ENCODE measurements around the gene DHRS2.
"Not testable (repeated sequence)": the region's sequence is repeated elsewhere in the genome, so short reads cannot be mapped to it uniquely, and the experiment has no call there.

DHRS2 gene

DNA sequence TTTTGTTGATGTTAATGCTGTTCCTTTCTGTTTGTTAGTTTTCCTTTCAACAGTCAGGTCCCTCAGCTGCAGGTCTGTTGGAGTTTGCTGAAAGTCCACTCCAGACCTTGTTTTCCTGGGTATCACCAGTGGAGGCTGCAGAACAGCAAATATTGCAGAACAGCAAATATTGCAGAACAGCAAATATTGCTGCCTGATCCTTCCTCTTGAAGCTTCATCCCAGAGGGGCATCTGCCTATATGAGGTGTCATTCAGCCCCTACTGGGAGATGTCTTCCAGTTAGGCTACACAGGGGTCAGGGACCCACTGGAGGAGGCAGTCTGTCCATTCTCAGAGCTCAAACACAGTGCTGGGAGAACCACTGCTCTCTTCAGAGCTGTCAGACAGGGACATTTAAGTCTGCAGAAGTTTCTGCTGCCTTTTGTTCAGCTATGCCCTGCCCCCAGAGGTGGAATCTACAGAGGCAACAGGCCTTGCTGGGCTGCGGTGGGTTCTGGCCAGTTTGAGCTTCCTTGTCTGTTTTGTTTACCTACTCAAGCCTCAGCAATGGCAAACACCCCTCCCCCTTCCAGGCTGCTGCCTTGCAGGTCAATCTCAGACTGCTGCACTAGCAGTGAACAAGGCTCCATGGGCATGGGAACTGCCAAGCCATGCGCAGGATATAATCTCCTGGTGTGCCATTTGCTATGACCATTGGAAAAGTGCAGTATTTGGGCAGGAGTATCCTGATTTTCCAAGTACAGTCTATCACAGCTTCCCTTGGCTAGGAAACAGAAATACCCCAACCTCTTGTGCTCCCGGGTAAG, 53.7 kb downstream of the DHRS2 start:
- not testable (repeated sequence) for H3K36me3 Mint-ChIP-seq; H3K4me1 Mint-ChIP-seq; H3K4me3 Mint-ChIP-seq; DNase-seq (ENCODE audit: low spot score in 2 of 2); H3K27ac Mint-ChIP-seq; H3K9me3 Mint-ChIP-seq; H3K27me3 Mint-ChIP-seq; ATAC-seq (ENCODE audit: low read depth)

DNA sequence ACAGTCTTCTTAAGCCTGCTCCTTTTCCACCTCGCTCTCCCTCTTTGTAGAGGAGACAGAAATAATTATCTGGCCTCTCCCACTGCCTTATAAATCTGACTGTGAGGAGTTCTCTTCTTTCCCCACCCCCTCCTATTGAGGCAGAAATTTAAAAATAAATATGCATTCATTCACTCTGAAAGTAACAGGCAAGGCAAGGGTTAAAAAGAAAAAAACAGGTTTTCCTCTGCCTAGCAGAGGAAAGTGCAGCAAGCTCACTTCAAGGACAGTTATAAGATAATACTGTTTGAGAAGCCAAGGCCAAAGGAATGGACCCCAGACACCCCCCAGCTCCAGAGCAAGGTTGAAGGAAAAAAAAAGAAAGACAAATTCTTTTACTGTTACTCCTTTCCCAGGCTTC, 56.3 kb downstream of the DHRS2 start:
- DNase-seq (ENCODE audit: low spot score in 2 of 2) (no peak), ATAC-seq (ENCODE audit: low read depth) (no peak)
- H3K4me1 Mint-ChIP-seq = no peaks in the 10 kb centered on the region
- H3K4me3 Mint-ChIP-seq = no peak overlapping the region
- peaks cover 7% of the 10 kb centered on the region for H3K27me3 Mint-ChIP-seq
- H3K36me3 Mint-ChIP-seq = peaks cover 2% of the 10 kb centered on the region
- H3K9me3 Mint-ChIP-seq = peaks cover 3% of the 10 kb centered on the region
- no peak overlapping the region for H3K27ac Mint-ChIP-seq

DNA sequence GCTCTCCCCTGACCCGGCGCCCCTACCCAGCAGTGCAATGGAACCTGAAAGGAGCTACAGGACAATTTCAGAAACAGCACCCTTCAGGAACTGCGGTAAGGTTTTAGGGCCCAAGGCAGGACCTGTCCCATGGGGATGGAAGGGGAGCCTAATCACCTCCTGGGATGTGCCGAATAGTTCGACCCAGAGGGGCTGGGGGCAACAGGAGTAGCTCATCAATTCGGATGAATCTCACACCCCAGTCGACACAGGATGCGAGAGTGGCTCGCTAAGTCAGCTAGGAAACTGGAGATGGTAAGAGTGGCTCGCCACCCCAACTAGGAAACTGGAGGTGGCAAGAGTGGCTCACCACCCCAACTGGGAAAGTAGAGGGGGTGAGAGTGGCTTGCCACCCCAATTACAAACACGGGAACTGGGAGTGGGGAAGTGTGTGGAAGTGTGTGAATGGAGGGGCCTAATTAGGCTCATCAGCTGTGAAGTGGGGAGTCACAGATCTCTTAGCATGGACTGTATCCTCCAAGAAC, 57.1 kb downstream of the DHRS2 start:
- H3K36me3 Mint-ChIP-seq = peaks cover 2% of the 10 kb centered on the region
- H3K27me3 Mint-ChIP-seq = peaks cover 7% of the 10 kb centered on the region
- no peaks in the 10 kb centered on the region for H3K4me1 Mint-ChIP-seq
- ATAC-seq (ENCODE audit: low read depth) (no peak), DNase-seq (ENCODE audit: low spot score in 2 of 2) (no peak)
- H3K27ac Mint-ChIP-seq = no peak overlapping the region
- H3K4me3 Mint-ChIP-seq = no peak overlapping the region
- peaks cover 3% of the 10 kb centered on the region for H3K9me3 Mint-ChIP-seq

DNA sequence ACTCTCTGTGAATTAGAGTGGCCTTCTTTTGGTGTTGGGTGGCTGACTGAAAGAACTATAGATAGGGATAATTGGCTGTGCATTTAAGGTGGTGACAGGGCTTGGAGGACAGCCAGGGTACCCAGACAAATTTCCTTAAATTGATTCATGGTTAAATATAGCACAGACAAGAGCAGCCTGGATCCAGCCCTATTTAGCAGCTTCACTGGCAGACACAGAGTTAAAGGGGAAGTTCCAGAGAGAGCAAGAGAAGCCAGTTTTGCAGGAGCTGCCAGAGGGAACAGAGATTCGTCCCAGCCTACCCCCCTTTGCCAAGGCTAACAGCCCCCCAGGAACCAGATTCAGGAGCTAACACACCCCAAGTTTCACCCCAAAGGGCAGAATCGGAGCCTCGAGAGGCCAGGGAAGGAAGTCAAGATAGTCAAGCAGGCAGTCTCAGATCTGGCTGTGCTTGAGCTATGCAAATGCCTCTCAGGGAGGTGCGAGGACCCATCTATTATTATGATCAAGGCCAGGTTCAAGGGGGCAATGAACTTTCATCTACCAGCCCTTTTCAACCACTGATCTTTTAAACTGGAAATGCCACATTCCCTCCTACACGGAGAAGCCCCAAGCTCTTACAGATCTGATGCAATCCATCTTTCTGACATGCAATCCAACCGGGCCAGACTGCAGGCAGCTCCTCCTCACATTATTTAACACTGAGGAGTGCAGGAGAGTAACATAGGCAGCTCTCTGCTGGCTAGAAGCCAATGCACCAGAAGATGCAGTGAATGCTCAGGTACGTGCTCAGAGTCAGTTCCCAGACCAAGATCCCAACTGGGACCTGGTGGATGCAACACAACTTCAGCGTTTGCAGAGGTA, 58.2 kb downstream of the DHRS2 start:
- ATAC-seq (ENCODE audit: low read depth) = no peak
- DNase-seq (ENCODE audit: low spot score in 2 of 2) = no peak
- Mint-ChIP-seq H3K27ac (no peak overlapping the region), H3K4me1 (no peaks in the 10 kb centered on the region), H3K4me3 (no peak overlapping the region), H3K36me3 (peaks cover 2% of the 10 kb centered on the region), H3K9me3 (peaks cover 3% of the 10 kb centered on the region), H3K27me3 (peaks cover 6% of the 10 kb centered on the region)
